ENCODE data around the gene ABCC4.
A peak's percentile ranks its signal among the peaks of the same experiment; 100 is the strongest.

Gene ABCC4, protein sequence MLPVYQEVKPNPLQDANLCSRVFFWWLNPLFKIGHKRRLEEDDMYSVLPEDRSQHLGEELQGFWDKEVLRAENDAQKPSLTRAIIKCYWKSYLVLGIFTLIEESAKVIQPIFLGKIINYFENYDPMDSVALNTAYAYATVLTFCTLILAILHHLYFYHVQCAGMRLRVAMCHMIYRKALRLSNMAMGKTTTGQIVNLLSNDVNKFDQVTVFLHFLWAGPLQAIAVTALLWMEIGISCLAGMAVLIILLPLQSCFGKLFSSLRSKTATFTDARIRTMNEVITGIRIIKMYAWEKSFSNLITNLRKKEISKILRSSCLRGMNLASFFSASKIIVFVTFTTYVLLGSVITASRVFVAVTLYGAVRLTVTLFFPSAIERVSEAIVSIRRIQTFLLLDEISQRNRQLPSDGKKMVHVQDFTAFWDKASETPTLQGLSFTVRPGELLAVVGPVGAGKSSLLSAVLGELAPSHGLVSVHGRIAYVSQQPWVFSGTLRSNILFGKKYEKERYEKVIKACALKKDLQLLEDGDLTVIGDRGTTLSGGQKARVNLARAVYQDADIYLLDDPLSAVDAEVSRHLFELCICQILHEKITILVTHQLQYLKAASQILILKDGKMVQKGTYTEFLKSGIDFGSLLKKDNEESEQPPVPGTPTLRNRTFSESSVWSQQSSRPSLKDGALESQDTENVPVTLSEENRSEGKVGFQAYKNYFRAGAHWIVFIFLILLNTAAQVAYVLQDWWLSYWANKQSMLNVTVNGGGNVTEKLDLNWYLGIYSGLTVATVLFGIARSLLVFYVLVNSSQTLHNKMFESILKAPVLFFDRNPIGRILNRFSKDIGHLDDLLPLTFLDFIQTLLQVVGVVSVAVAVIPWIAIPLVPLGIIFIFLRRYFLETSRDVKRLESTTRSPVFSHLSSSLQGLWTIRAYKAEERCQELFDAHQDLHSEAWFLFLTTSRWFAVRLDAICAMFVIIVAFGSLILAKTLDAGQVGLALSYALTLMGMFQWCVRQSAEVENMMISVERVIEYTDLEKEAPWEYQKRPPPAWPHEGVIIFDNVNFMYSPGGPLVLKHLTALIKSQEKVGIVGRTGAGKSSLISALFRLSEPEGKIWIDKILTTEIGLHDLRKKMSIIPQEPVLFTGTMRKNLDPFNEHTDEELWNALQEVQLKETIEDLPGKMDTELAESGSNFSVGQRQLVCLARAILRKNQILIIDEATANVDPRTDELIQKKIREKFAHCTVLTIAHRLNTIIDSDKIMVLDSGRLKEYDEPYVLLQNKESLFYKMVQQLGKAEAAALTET (N-terminal part only)

DNA sequence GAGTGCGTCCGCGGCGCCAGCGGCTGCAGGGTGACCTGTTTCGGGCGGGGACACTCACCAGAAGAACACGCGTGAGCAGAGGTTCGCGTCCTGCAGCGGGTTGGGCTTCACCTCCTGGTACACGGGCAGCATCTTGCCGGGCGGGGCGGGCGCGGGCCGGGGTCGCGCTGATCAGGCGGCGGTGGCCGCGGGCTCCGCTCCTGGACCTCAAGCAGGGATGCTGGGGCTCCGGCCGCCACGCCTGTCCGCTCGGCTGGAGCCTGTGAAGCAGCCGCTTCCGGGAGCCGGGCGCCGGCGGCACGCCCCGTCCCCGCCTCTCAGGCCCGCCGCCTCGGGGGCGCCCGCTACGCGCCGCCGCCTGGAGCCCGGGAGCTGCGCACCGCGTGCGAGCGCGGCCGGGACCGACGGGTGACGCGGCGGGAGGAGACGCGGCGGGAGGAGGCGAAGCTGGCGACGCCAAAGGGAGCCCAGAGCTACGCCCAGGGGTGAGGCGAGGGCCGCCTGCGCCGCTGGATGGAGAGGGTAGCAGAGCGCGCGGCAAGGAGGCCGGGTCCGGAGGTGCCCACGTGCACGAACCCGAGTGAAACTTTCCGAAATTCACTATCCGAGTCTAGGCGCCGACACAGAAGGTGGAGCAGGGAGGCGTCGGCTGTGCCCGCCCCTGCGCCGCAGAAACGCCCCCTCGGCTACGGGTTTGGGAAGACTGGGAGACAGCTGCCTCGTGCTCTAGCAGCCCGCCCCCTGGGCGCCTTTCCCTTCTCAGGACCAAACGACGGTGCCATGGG lies at the start of gene ABCC4:
Gene ABCC4, minus strand, starts transcription at position 269 of the 785 bp plus-strand sequence. Its CDS starts 137 bp downstream, at position 132.
- peak; percentile 37 for DNase-seq

DNA sequence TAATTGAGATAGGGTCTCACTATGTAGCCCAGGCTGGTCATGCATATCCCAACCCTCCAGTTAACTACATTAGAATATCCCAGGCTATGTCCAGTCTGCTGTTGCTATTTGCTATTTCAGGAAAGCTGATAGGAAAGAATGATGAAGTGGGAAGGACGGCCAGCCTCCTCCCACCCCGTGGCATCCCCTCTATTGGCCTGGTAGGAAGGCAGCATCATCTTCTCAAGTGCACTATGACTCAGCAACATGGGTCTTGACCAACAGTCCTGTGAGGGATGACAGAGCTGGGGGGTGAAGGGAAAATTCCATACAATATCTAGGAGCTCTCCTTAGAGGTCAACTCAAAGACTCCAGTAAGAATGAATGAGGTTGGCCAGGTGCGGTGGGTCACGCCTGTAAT lies 48.0 kb upstream of the ABCC4 start:
- DNase-seq: no peak

GRCh38 chr13:95343944-95344343 lies 42.7 kb upstream of the ABCC4 start:
- no peak for DNase-seq

- DNase-seq: no peak
These were observed 40.2 kb upstream of the ABCC4 start for GRCh38 chr13:95341441-95341840.

- DNase-seq: no peak
These were observed 37.7 kb upstream of the ABCC4 start for GRCh38 chr13:95338905-95339304.

GRCh38 chr13:95337597-95337996 lies 36.3 kb upstream of the ABCC4 start:
- DNase-seq: no peak

DNA sequence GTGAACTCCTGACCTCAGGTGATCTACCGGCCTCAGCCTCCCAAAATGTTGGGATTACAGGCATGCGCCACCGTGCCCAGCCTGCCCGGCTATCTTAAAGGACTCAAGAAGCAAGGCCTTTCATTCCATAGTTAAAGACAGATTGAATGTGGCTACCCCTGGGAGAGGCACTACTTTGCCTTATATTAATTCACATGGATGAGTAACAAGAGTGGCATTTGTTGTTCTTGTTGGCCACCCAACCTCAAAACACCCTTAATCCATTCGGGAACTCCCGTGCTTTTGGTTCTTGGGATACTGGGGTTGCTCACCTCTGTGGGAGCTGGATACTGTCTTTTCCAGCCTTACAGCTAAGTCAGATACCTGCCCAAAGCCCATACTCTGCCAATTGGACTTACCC lies 34.4 kb upstream of the ABCC4 start:
- DNase-seq: no peak

- no peak for DNase-seq
These were observed 27.1 kb upstream of the ABCC4 start for GRCh38 chr13:95328386-95328785.

GRCh38 chr13:95327190-95327589 lies 25.9 kb upstream of the ABCC4 start:
- no peak for DNase-seq

GRCh38 chr13:95326695-95327094 lies 25.4 kb upstream of the ABCC4 start:
- DNase-seq: no peak

DNA sequence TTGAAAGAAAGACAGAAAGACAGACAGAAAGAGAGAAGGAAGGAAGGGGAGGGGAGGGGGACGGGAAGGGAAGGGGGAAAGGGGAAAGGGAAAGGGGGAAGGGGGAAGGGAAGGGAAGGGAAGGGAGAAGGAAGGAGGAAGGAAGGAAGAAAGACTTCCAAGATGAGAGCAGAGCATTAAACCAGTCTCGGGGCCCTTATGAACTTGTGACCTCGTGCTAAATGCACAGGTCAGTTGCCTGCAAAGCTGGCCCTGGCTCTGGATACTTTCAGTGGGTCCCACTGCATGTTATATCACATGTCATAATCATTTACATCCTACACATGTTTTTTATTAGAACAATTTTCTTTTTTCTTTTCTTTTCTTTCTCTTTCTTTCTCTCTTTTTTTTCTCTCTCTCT lies 24.2 kb upstream of the ABCC4 start:
- DNase-seq: no peak

DNA sequence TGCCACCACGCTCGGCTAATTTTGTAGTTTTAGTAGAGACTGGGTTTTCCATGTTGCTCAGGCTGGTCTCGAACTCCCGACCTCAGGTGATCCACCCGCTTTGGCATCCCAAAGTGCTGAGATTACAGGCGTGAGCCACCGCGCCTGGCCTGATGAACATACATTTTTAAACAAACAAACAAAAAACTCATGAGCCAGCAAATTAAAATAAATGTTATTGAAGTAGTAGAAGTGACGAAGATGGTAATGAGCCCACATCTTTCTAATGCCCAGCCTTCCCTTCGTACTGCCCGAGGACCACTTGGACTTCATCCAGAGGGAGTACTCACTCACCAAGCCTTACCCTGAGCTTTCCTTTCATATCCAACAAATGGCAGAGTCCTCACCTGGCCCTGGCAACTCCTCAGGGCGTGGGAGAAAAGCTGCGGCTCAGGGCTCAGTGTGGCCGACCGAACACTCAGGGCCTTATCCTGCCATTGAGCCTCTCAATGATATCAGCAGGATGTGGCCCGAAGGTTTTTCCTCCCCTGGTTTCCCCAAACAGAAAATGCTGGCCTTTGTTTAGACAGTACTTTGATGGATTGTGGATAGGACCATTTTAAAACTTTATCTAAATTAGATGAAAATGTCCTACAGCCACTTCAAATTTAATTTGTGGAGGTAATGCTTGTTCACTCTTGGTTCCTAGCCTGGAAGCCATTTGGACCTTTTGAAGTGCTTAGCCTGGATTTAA lies 22.8 kb upstream of the ABCC4 start:
- no peak for DNase-seq

GRCh38 chr13:95319551-95320274 lies 18.5 kb upstream of the ABCC4 start:
- DNase-seq: no peak

GRCh38 chr13:95317039-95317989 lies 16.1 kb upstream of the ABCC4 start:
- no peak for DNase-seq

- DNase-seq: no peak
These were observed 14.5 kb upstream of the ABCC4 start for GRCh38 chr13:95315752-95316151.

GRCh38 chr13:95307507-95307906 lies 6.3 kb upstream of the ABCC4 start:
- DNase-seq: no peak

- no peak for DNase-seq
These were observed 3.2 kb upstream of the ABCC4 start for GRCh38 chr13:95304453-95304852.

- no peak for DNase-seq
These were observed 730 bp upstream of the ABCC4 start for GRCh38 chr13:95301968-95302393.

DNA sequence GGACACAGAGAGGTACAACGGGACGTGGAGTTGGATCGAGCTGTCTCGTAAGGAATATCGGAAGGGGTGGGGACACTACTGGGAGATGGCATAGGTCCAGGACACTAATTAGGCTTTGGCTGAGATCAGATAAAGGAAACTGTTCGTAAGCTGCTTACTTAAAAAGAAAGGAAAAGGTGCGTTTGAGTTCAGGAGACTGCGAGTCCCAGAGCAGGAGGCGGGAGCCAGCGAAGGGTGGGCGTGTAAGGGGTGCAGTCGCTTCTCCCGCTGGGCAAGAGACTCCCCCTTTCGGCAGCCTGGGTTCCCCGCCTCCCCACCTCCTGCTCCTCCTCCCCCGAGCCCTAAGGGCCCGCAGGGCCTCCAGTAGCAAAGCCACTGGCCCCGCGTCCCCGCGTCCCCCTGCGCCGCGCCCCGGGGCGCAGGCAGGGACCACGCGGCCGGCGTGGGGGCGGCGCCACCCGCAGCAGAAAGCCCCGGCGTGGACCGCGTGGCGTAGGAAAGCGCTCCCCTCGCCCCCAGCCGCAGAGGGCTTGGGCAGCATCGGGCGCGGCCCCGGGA lies 547 bp downstream of the ABCC4 start:
- DNase-seq: no peak

All from DMS153 (cell line).